ENCODE results near the gene DNAJC16. TPM values are rescaled to one million over a fixed set of nuclear protein-coding genes. Genes with fewer than 3 reads are reported as not detected.

The DNAJC16 gene
- total RNA-seq, 4 donors from 2014 or later, result 20.0 to 43.1 (median 22.6) TPM

GRCh38 chr1:15605398-15606383 lies 79.0 kb downstream of the DNAJC16 start:
- in situ Hi-C loops (cut with MboI; ENCODE audit: low sequenced_read_pairs in 4 of 4), result no loop called here
- no peak for TF ChIP-seq CTCF (IDR thresholded peaks at IDR 0.05 in 4 of 5, conservative IDR thresholded peaks at IDR 0.05 in 1 of 5)
- no peak for TF ChIP-seq POLR2A (IDR thresholded peaks at IDR 0.05)

GRCh38 chr1:15609631-15610030 lies 83.0 kb downstream of the DNAJC16 start:
- DNase-seq, result no peak
- Histone ChIP-seq H3K36me3 (no peaks in the 10 kb centered on the region), H3K27ac (no peak overlapping the region), H3K9me3 (no peaks in the 10 kb centered on the region), H3K4me1 (no peaks in the 10 kb centered on the region), H3K4me3 (no peak overlapping the region), H3K27me3 (no peaks in the 10 kb centered on the region)
- TF ChIP-seq CTCF (IDR thresholded peaks at IDR 0.05 in 4 of 5, conservative IDR thresholded peaks at IDR 0.05 in 1 of 5) (no peak), POLR2A (IDR thresholded peaks at IDR 0.05) (no peak)
- no peak for ATAC-seq
- intact Hi-C loops (cut with DNase I; ENCODE audit: low total_unique reads) (no loop called here), in situ Hi-C loops (cut with MboI; ENCODE audit: low sequenced_read_pairs in 4 of 4) (no loop called here)

More at GRCh38 chr1:15605398-15606383, 79.0 kb downstream of the DNAJC16 start:
- H3K27me3 ChIP-seq, result no peaks in the 10 kb centered on the region
- no peak overlapping the region for H3K4me3 ChIP-seq
- DNase-seq (no peak), ATAC-seq (no peak)
- H3K36me3 ChIP-seq, result no peaks in the 10 kb centered on the region
- intact Hi-C loops (cut with DNase I; ENCODE audit: low total_unique reads), result no loop called here
- no peak overlapping the region for H3K27ac ChIP-seq
- peaks cover 10 to 24% of the 10 kb centered on the region in 2 donors for H3K4me1 ChIP-seq
- H3K9me3 ChIP-seq, result no peaks in the 10 kb centered on the region

GRCh38 chr1:15610167-15610566 lies 83.5 kb downstream of the DNAJC16 start:
- no peaks in the 10 kb centered on the region for H3K4me1 ChIP-seq
- ATAC-seq (no peak), DNase-seq (no peak)
- TF ChIP-seq POLR2A (IDR thresholded peaks at IDR 0.05) (no peak), CTCF (IDR thresholded peaks at IDR 0.05 in 4 of 5, conservative IDR thresholded peaks at IDR 0.05 in 1 of 5) (no peak)
- in situ Hi-C loops (cut with MboI; ENCODE audit: low sequenced_read_pairs in 4 of 4), result no loop called here
- intact Hi-C loops (cut with DNase I; ENCODE audit: low total_unique reads), result no loop called here
- no peak overlapping the region for H3K4me3 ChIP-seq
- no peaks in the 10 kb centered on the region for H3K9me3 ChIP-seq
- no peaks in the 10 kb centered on the region for H3K27me3 ChIP-seq
- H3K36me3 ChIP-seq, result no peaks in the 10 kb centered on the region
- H3K27ac ChIP-seq, result no peak overlapping the region

GRCh38 chr1:15616373-15617172 lies 89.9 kb downstream of the DNAJC16 start:
- peak overlapping the region; percentile 50 to 77 (median 57) for H3K4me3 ChIP-seq
- H3K27ac ChIP-seq, result peak overlapping the region; percentile 83 to 98 (median 95)
- no peaks in the 10 kb centered on the region for H3K36me3 ChIP-seq
- no peak for TF ChIP-seq CTCF (IDR thresholded peaks at IDR 0.05 in 4 of 5, conservative IDR thresholded peaks at IDR 0.05 in 1 of 5)
- TF ChIP-seq POLR2A (IDR thresholded peaks at IDR 0.05), result no peak
- no peaks in the 10 kb centered on the region for H3K9me3 ChIP-seq
- DNase-seq (no peak), ATAC-seq (peak in 1 of 2 donors; percentile 6)
- intact Hi-C loops (cut with DNase I; ENCODE audit: low total_unique reads) (loop anchor here (1.0 to 5.0 kb wide), 4 partner anchors 13 to 401 kb away; partner anchors contain the start of genes DNAJC16, HSPB7 and PLEKHM2), in situ Hi-C loops (cut with MboI; ENCODE audit: low sequenced_read_pairs in 4 of 4) (no loop called here)
- no peaks in the 10 kb centered on the region for H3K27me3 ChIP-seq
- peaks cover 24 to 36% of the 10 kb centered on the region in 2 donors for H3K4me1 ChIP-seq

All from gastrocnemius medialis (tissue), 4 donors.